GM18508 (cell line): ENCODE measurements around the gene BABAM2.

Experiments
- ATAC-seq: cut with Tn5 transposase; IDR thresholded peaks from one replicate; pipeline ENCODE4 v1.9.1; 2021; ENCODE audit warnings: moderate number of reproducible peaks; ENCODE audit not compliant: insufficient read depth, unreplicated experiment

The BABAM2 gene

DNA sequence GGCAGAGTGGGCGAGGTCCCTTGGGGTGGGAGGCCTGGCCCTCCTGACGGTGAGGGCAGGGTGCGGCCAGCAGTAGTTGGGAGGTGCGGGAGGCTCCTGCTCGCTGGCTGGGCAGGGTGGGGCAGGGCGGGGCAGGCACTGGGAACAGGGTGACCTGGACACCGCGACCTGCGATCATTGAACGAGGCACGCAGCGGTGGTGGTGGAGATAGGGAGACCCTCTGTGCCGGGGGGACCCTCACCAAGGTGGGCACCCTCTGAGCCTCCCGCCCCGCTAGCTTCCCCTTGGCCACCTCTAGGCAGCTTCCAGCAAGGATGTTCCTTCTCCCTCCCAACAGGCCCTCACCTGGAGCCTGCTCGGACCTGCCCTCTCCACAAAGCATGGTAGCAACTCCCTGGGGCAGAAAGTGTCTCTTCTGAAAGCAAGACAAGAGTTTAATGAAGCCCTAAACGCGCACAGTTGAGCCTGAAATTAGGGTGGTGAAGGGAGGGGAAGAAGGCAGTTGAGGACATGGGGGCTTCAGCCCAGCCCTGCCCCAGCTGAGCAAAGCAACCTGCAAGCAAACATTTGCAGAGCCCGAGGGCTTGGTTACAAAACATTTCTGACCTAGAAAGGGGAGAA, 486.8 kb downstream of the BABAM2 start:
- no peak for ATAC-seq

DNA sequence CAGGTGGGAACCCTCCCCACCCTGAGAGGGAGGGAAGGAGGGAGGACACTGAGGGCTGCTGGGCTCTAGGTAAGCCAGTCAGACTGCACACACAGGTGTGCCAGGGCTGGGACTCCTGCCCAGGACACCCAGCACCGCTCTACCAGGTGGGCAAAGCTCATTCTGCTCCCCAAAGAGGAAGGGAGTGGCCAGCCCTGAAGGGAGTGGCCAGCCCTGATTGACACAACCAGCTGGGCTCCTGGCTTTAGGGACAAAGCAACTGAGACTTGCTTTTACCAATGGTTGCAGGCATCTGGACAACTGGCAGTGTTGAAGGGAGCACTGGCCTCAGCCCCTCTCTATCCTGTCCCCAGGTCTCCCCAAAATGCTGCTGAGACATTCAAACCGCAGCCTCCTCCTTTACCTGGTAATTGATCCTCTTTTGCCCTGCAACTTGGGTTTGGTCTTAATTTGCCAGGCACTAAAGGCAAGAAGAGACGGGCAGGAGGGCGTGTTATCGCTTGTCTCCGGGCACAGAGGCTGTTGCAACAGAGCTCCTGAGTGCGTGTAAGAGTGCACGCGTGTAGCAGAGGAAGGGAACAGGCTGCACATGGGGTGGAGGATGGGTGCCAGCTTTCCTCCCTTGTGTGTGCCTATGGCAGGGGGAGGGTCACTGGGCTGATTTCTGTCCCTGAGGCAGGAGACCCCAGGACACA, 487.6 kb downstream of the BABAM2 start:
- ATAC-seq: no peak

DNA sequence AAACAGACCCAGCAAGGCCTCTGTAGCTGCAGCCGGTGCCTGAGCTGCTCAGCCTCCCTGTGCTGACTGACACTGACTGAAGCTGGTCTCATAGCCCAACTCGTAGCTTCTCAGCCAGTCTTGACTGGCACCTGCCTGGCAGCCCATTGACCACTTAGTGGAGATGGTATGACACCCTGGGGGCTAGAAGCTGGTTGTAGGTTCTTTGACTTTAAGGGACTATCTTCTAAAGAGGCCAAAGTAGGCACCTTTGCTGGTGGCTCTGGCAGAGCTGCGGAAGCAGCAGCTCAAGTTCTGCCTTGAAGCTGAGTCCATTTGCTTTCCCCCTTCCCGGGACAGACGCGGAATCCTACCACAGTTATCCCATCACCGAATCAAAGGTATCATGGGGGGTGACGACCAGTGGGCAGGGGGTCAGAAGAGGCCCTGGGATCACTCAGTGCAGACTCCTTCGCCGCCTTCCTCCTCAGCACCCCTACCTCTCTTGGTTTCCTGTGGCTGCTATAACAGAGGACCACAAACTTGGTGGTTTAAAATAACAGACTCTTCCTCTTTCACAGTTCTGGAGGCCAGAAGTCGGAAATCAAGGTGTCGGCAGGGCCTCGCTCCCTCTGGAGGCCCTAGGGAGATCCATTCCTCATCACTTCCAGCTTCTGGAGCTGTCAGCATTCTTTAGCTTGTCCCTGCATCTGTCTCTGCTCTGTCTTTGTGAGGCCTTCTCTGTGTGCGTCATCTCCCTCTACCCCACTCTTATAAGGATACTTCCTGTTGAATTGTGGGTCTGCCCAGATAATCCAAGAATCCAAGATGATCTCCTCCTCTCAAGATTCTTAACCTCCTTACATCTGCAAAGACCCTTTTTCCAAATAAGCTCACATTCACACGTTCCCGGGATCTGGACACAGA, 488.4 kb downstream of the BABAM2 start:
- ATAC-seq: no peak

DNA sequence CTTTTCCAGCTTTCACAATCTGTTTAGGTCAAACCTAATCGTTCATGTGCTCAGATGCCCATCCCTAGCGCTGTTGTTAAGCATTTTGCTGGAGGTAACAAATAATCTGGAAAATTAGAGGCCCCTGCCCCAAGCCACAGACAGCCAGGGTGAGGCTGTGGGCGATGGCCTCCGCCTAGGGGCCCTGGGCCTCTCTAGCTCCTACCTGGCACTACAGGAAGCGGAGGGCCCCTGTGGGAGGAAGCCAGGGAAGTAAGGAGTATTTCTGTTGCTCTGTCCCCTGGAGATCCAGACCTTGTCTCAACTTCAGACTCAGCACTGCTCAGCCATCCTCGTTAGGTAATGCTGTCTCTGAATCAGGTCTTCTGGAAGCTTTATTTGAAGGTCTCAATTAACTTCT, 489.7 kb downstream of the BABAM2 start:
- no peak for ATAC-seq

DNA sequence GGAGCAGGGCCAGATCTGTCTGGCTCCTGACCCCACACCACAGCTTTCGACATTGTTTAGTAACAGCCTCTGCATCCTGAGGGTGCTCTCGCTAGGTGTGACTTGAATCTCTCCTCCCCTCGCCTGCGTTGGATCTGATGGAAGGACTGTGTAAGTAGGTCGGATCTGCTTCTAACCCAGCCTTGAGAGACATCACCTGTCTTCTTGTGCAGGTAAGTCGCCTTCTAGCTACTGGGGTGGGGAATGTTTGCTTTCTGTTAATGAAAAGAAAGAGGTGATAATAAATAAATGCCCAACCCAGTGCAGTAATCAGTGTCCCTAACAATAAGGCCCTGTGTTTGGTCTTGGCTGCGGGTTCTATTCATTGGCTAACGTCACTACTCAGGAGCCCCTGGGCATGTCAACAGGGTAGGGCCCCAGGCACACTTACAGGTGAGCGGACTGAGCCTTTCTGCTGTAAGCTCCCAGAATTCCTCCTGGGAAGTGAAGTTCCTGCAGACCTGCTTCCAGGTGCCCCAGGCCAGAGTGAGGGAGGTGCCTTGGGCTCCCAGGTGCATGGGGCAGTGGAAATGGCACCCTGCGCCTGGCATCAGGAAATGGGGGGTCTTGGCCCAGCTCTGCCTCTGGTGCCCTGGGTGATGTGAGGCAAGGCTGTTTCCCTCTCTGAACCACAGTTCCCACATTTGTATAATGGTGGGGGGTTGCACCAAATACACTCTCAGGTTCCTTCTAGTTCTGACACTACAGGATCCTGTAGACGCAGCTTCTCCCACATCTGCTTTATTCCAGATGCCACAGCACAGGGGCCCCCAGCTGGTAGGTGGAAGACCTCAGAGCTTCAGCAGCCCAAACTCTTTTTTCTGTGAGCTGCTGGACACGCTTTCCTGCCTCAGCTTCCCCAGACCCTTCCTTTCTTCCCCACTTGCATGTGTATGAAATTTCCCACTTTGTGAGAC, 491.0 kb downstream of the BABAM2 start:
- no peak for ATAC-seq

DNA sequence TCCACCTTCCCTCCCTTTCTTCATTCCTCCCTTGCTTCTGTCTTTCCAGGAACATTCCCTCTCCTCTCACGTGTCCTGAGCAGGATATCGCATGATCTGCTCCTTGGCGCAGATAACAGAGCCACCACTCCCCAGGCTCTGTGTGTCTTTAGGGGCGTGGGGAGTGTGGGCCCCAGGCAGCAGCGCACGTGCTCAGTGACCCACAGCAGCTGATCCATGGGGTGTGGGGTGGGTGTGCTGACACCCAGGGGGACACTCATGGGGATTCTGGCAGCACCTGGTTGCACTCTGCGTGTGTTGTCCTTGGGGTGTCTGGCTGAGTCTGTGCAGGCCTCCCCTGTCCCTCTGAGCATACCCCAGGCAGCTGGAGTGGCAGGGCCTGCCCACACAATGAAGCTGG, 492.2 kb downstream of the BABAM2 start:
- no peak for ATAC-seq

DNA sequence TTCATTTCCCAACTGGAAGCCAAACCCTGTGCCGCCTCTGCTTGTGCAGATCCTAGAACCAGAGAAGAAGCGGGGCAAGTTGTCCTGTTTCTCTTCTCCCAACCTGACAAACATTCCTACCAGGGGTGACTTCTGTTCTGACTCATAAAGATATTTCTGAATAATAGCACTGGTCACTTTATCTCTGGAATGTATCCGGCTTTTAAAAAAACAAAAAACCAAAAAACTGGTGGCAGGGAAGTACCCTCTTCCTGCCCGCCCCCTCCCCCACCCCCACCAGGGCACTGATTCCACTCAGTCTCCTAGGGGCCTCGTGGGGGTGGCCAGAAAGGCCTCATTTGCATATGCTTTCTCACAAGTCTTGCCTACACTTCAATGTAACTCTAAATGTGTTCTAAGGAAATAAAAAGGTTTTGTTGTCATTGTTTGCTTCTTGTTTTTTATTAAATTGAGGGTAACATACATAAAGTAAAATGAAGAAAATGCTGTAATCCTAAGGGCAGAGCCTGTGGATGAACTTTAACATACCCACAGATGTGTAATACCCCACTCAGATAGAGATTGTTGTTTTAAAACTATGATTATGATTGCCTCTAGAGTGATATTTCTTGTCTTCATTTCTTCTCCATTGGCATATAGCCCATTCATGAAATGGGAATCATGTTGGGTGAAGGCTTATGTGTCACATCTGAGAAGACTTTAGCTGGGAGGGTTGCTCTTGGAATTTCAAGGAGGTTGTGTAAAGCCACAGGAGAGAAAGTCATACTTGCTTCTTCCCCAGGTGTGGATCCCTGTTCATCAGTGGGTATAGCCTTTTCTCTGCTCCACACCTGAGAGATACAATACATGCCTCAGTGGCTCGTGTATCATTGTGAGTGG, 496.8 kb downstream of the BABAM2 start:
- no peak for ATAC-seq
